Thyroid gland (tissue), 4 donors: ENCODE data around the gene MRPS11. TPM values are rescaled to one million over a fixed set of nuclear protein-coding genes. Genes with fewer than 3 reads are reported as not detected.
A peak's percentile ranks its signal among the peaks of the same experiment; 100 is the strongest.

Experiments
- DNase-seq, 2 donors: peaks; one replicate each; pipeline ENCODE4 v3.0.0-alpha.2; 2019
- H3K27ac ChIP-seq, 3 donors: fragments of 200-600 bp; sonication (generic); 1 replicate in 2 of 3; 2 replicates in 1 of 3; pipeline ENCODE4 v1.5.1; 2016 to 2019; ENCODE audit warnings: mild to moderate bottlenecking in 1 of 3, moderate library complexity in 1 of 3
- H3K27me3 ChIP-seq: fragments of 200-600 bp; sonication (generic); one replicate; pipeline ENCODE4 v1.5.1; 2019
- H3K36me3 ChIP-seq, 2 donors: fragments of 200-600 bp; sonication (generic); one replicate each; pipeline ENCODE4 v1.5.1; 2016 to 2019
- H3K4me1 ChIP-seq, 2 donors: fragments of 200-600 bp; sonication (generic); one replicate each; pipeline ENCODE4 v1.5.1; 2017 to 2019
- H3K4me3 ChIP-seq, 3 donors: fragments of 200-600 bp; sonication (generic); replicated peaks in 1 of 3; 1 replicate in 2 of 3; 2 replicates in 1 of 3; pipeline ENCODE4 v1.5.1; 2016; ENCODE audit warnings: mild to moderate bottlenecking in 1 of 3
- H3K9me3 ChIP-seq: fragments of 200-600 bp; sonication (generic); one replicate; pipeline ENCODE4 v1.5.1; 2017
- POLR2A ChIP-seq, 2 donors: fragments of 450-650 bp; IDR thresholded peaks; one replicate each; pipeline ENCODE4 v1.6.1; 2017; ENCODE audit warnings: antibody characterized with exemption in 2 of 2, mild to moderate bottlenecking in 2 of 2, moderate library complexity in 1 of 2
- WGBS, 2 donors: methylation state at CpG; one replicate each; pipeline ENCODE4 v1.1.5; 2017; 5-methylcytosine and 5-hydroxymethylcytosine counted together
- intact Hi-C: fragments of 100-400 bp; cut with DNase I; formaldehyde crosslinking; loops from one replicate; pipeline ENCODE4 v1.15.1; 2023
- total RNA-seq, 4 donors: library from RNA; depleted of rRNA; stranded (reverse); fragments of >200 nt; gene quantifications; one replicate each; pipeline ENCODE4 v1.2.3, GENCODE V29; 2016
- TF ChIP-seq, protein P1 (sequence below), 6 experiments: fragments of 200-600 bp in 3 of 6; fragments of 450-650 bp in 3 of 6; sonication (generic) in 3 of 6; IDR thresholded peaks; one replicate each; pipeline ENCODE4 v1.5.1; 2016 to 2019; ENCODE audit warnings: antibody characterized with exemption in 6 of 6, mild to moderate bottlenecking in 2 of 6, inconsistent platforms in 1 of 6, moderate library complexity in 1 of 6

MRPS11 gene
- total RNA-seq, 4 donors from 2014 or later, result 44.2 to 95.3 (median 65.0) TPM

GRCh38 chr15:88448991-88449461 lies 18.5 kb upstream of the MRPS11 start:
- WGBS, 2 donors, result 87 to 88% methylated on average over 3 to 5 of the region's 5 CpGs
- Histone ChIP-seq H3K36me3 (no peaks in the 10 kb centered on the region), H3K4me1 (no peaks in the 10 kb centered on the region), H3K27ac (no peak overlapping the region), H3K27me3 (no peaks in the 10 kb centered on the region), H3K9me3 (peaks cover 2% of the 10 kb centered on the region), H3K4me3 (no peak overlapping the region)
- intact Hi-C loops, result no loop called here
- TF ChIP-seq, protein P1, sequence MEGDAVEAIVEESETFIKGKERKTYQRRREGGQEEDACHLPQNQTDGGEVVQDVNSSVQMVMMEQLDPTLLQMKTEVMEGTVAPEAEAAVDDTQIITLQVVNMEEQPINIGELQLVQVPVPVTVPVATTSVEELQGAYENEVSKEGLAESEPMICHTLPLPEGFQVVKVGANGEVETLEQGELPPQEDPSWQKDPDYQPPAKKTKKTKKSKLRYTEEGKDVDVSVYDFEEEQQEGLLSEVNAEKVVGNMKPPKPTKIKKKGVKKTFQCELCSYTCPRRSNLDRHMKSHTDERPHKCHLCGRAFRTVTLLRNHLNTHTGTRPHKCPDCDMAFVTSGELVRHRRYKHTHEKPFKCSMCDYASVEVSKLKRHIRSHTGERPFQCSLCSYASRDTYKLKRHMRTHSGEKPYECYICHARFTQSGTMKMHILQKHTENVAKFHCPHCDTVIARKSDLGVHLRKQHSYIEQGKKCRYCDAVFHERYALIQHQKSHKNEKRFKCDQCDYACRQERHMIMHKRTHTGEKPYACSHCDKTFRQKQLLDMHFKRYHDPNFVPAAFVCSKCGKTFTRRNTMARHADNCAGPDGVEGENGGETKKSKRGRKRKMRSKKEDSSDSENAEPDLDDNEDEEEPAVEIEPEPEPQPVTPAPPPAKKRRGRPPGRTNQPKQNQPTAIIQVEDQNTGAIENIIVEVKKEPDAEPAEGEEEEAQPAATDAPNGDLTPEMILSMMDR (IDR thresholded peaks at IDR 0.05), result no peak
- no peak for TF ChIP-seq POLR2A (IDR thresholded peaks at IDR 0.05)
- DNase-seq, result no peak

DNA sequence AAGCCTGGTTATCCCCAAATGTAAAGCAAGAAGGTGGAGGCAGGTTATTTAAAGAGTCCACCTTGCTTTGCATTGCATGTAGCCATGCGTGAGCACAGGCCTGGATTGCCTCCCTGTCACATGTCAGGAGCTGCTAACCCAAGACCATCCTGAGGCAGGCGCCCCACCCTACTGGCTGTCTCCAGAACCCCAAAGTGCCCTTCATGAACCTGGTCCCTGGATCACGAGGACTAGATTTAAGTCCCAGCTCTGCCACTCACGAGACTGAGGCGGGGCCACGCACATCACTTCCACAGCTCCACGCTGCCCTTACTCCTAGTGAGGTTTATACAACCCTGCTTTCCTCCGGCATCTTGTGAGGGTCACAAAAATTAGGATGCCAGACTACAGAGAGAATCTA lies 17.9 kb upstream of the MRPS11 start:
- intact Hi-C loops, result no loop called here
- H3K4me3 ChIP-seq, result no peak overlapping the region
- no peak overlapping the region for H3K27ac ChIP-seq
- H3K9me3 ChIP-seq, result no peaks in the 10 kb centered on the region
- H3K36me3 ChIP-seq, result no peaks in the 10 kb centered on the region
- no peak for TF ChIP-seq POLR2A (IDR thresholded peaks at IDR 0.05)
- TF ChIP-seq, protein P1 (IDR thresholded peaks at IDR 0.05), result no peak
- WGBS, 2 donors, result 85 to 89% methylated on average over 7 to 8 of the region's 8 CpGs
- H3K4me1 ChIP-seq, result peaks cover under 1% of the 10 kb centered on the region in 2 donors
- no peaks in the 10 kb centered on the region for H3K27me3 ChIP-seq
- no peak for DNase-seq

DNA sequence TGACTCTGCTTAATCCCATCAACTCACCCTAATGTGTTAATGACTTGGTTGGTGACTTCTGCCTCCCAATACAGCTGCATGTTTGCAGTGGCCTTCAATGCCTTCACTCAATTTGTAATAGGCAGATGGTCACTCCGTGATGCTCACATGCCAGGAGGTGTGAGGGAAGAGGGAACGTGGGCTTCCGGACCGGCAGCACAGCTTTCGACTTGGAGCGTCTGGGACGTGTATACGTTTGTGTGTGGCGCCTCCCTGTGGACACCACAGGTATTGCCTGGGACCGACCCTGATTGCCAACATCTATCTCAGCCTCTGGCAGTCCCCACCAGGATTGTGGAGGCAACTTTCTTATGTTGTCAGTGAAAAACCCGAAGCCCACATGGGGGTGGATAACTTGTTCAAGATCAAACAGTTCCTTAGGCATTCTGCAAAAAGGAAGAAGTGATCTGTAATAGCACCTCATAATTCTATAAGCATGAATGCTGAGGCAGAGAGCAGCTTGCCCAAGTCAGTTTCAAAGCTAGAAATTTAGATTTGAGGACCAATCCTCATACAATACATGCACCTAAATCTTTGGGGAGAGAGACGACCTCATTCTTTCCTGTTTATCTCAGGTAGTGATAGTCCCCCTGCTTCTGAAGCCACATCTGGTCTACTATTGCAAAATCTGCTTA lies 17.2 kb upstream of the MRPS11 start:
- WGBS, 2 donors, result 6 to 7% methylated on average over 12 of the region's 12 CpGs
- peaks cover 6 to 7% of the 10 kb centered on the region in 2 donors for H3K4me1 ChIP-seq
- no peaks in the 10 kb centered on the region for H3K9me3 ChIP-seq
- intact Hi-C loops, result no loop called here
- no peak overlapping the region for H3K4me3 ChIP-seq
- H3K27me3 ChIP-seq, result no peaks in the 10 kb centered on the region
- no peaks in the 10 kb centered on the region for H3K36me3 ChIP-seq
- peak; percentile 21 to 24 for DNase-seq
- H3K27ac ChIP-seq, result no peak overlapping the region
- TF ChIP-seq, protein P1 (IDR thresholded peaks at IDR 0.05), result peak in 3 of 6 experiments; percentile 16 to 42 (median 26)
- no peak for TF ChIP-seq POLR2A (IDR thresholded peaks at IDR 0.05)

GRCh38 chr15:88453651-88454050 lies 13.9 kb upstream of the MRPS11 start:
- Histone ChIP-seq H3K4me1 (peaks cover 6 to 8% of the 10 kb centered on the region in 2 donors), H3K27me3 (no peaks in the 10 kb centered on the region), H3K4me3 (no peak overlapping the region), H3K36me3 (peaks cover 2 to 14% of the 10 kb centered on the region in 2 donors), H3K9me3 (no peaks in the 10 kb centered on the region), H3K27ac (no peak overlapping the region)
- no peak for TF ChIP-seq POLR2A (IDR thresholded peaks at IDR 0.05)
- TF ChIP-seq, protein P1 (IDR thresholded peaks at IDR 0.05), result no peak
- no peak for DNase-seq
- intact Hi-C loops, result no loop called here
- 26 to 56% methylated on average over 1 of the region's 1 CpG for WGBS, 2 donors

DNA sequence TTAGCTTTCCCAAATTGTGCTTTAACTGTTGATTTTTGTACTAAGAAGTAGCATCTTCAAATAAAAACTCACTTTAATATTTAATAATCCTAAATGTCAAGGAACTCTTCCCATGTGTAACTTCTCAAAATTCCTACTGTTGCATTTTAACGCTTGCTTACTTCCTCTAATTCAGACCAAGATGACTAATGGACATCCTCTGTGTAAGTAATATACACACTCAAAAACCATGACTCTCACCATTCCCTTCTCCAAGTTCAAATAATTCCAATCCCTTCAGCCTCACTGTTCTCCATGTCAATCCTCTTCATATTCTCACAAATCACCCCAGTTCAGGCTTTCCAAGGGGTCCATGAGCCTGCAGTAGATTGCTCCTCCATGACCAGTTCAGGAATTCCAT lies 13.3 kb upstream of the MRPS11 start:
- WGBS, 2 donors, result 62 to 65% methylated on average over 1 of the region's 1 CpG
- peaks cover 6 to 8% of the 10 kb centered on the region in 2 donors for H3K4me1 ChIP-seq
- DNase-seq, result no peak
- no peak overlapping the region for H3K27ac ChIP-seq
- H3K36me3 ChIP-seq, result peaks cover 8 to 20% of the 10 kb centered on the region in 2 donors
- intact Hi-C loops, result no loop called here
- TF ChIP-seq, protein P1 (IDR thresholded peaks at IDR 0.05), result no peak
- no peak for TF ChIP-seq POLR2A (IDR thresholded peaks at IDR 0.05)
- no peak overlapping the region for H3K4me3 ChIP-seq
- H3K27me3 ChIP-seq, result no peaks in the 10 kb centered on the region
- H3K9me3 ChIP-seq, result no peaks in the 10 kb centered on the region
